Measurements from ENCODE around the gene TAF3.

Gene TAF3

GRCh38 chr10:7887174-7887816 lies 69.0 kb downstream of the TAF3 start:
- no peak for DNase-seq

- no peak for DNase-seq
These were observed 71.7 kb downstream of the TAF3 start for GRCh38 chr10:7889947-7890542.

- DNase-seq, result no peak
These were observed 72.5 kb downstream of the TAF3 start for GRCh38 chr10:7890781-7891180.

DNA sequence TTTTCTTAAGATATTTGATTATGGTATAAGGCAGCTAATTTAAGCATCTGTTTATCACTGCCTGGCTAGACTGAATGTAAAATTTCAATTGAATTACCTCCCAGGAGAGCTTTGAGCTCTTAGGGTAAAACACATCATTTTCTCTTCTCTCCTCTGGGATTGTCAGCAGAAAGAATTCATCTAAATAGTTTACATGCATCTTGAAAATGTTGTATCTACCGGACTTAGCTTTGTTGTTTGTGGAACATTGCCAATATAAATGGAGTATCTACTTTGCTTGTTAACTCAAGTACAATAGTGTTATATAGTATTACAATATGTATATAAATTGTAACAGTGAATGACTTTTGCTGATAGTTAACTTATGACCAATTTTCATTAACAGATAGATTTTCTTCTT lies 73.3 kb downstream of the TAF3 start:
- no peak for DNase-seq

- no peak for DNase-seq
These were observed 73.8 kb downstream of the TAF3 start for GRCh38 chr10:7892146-7892545.

- DNase-seq, result no peak
These were observed 77.4 kb downstream of the TAF3 start for GRCh38 chr10:7895699-7896090.

GRCh38 chr10:7896297-7896696 lies 78.0 kb downstream of the TAF3 start:
- DNase-seq, result no peak

DNA sequence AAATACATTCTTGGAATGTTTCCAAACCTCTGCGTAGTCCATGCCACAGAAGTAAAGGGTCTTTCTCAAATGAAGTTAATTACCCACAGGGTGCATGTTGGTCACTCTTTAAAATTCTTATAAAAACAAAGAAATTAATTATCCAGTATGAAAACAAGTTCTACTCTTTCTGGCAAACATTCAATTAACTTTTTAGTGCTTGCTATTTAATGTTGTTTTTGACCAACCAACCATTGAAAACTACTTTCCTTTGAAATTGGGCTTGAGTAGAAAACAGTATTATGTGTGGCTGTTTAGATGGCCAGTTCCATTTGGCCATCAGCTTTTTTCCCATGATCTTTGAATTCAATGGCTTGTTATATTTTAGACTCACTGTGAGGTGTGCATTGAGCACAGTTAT lies 83.0 kb downstream of the TAF3 start:
- no peak for DNase-seq

GRCh38 chr10:7902413-7902812 lies 84.1 kb downstream of the TAF3 start:
- DNase-seq, result no peak

DNA sequence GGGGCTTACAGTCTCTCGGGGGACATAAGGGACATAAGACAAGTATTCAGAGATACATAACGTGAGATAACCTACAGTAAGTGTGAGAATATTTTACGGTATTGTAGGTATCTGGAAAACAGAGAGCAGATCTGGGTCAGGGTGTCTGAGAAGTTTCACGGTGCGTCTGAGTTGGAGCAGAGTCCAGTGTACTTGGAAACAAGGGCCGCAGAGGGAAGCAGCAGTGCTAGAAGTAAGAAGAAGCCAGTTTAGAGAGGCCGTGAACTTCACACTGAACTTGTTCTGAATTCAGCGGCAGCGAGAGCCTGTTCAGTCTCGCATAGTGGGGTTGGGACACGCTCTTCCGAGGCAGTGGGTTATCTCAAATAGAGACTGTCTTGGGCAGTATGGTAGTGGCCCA lies 85.5 kb downstream of the TAF3 start:
- no peak for DNase-seq

GRCh38 chr10:7906128-7906527 lies 87.8 kb downstream of the TAF3 start:
- DNase-seq, result no peak

GRCh38 chr10:7908541-7909210 lies 90.4 kb downstream of the TAF3 start:
- DNase-seq, result no peak

- no peak for DNase-seq
These were observed 95.0 kb downstream of the TAF3 start for GRCh38 chr10:7913126-7913872.

GRCh38 chr10:7915923-7916536 lies 97.7 kb downstream of the TAF3 start:
- no peak for DNase-seq

GRCh38 chr10:7917736-7918135 lies 99.4 kb downstream of the TAF3 start:
- DNase-seq, result no peak

DNA sequence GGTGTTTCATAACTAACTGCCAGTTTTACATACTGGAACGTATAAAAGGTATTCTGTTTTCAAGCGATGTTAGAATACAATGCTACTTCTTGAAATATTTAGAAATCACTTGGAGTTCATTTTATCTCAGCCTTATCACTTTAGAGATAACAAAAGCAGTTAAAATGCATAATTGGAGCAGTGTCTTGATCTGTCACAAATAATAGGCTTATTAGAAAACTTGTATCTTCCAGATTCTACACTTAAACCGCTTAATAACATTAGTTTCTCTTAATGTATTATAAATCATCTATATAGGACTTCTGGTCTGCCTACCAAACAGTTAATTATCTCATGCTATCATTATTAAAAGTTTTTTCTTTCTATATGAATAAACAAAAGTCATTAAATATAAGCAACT lies 104.4 kb downstream of the TAF3 start:
- no peak for DNase-seq

DNA sequence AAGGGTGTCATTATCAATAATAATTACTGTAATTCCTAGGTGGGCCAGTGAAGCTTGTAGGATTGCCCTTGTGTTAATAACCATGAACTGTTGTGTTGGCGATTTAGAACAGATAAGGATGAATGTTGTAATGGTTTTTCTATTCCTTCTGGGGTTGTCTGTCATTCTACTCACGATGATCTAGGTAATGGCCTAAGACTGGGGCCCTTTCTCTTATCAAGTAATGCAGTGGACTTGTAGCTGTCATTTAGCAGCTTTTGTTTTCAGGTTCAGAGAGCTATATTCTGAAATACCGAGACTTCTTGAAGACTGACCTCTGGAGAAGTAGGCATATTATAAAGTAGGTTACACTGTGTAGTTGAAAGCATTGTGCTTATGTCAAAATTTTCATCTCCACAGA lies 110.2 kb downstream of the TAF3 start:
- DNase-seq, result no peak

DNA sequence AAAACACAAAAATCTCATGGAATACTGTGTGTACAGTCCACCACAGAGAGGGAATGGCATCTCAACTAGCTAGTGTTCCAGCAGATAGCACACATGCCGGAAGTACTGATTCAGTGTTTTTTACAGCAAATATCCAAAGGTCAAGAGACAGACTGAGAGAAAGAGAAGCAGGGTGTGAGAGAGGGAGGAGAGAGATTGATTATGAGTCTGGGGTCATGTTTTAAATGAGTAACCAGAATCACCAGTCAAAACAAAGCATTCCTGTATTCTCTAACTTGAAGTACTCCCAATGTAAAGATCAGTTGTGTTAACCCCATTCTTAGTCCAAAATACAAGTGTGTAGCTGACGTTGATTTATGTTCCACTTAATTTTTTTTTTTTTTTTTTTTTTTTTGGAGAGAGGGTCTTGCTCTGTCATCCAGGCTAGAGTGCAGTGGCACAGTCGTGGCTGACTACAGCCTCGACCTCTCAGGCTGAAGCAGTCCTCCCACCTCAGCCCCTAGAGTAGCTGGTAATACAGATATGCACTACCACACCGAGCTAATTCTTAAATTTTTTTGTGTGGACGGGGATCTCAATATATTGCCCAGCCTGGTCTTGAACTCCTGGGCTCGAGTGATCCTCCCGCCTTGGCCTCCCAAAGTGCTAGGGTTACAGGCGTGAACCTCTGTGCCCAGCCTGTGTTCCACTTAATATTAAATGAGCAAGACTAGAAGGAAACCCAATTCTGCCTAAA lies 114.2 kb downstream of the TAF3 start:
- DNase-seq, result no peak

- no peak for DNase-seq
These were observed 115.0 kb downstream of the TAF3 start for GRCh38 chr10:7933262-7933661.

DNA sequence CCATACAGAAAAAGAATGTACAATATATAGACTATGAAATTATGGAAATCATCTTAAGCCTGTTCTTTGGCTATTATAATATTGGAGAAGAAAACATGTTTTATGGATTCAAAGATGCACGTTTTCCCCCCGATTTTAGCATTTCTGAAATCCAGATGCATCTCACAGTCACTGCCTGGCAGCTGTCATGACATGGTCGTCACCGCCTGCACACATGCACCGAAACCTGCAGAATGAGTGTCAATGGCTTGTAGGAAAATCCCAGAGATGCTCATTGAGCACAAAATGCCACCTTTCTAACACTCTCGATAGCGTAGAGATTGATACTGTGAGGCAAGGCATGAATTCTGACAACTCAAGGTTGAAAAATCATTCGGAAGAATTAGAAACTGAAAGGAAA lies 115.5 kb downstream of the TAF3 start:
- no peak for DNase-seq

- no peak for DNase-seq
These were observed 119.1 kb downstream of the TAF3 start for GRCh38 chr10:7937315-7937945.

DNA sequence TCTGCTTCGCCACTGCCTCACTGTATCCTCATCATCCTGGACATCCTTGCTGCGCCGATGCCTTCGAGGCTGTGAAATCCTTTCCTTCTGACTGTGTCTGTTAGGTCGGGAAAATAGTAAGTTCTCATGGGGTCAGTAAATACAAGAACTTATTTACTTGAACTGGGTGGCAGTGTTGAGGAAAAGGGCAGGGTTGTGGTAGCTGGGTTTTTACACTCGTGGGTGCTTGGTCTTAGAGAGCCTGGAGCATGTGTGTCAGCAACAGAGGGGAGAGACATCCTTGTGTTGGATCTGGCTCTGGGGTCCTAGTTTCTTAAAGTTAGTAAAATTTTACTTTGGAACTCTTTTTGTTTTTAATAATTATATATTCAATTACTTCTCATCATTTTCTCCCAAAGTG lies 123.3 kb downstream of the TAF3 start:
- DNase-seq, result no peak

All from NCI-H2171 (cell line).